K562 (cell line): ENCODE measurements around the gene PEF1. TPM values are rescaled to one million over a fixed set of nuclear protein-coding genes. Genes with fewer than 3 reads are reported as not detected.

ENCODE experiments used
- ATAC-seq: fragments of 200-7000 bp; cut with Tn5 transposase; 3 replicates; pipeline ENCODE4 v1.9.1; 2020; ENCODE audit warnings: moderate library complexity
- BruUV-seq: library from RNA; stranded (reverse); fragments of 400-500 nt; replicated peaks from 2 replicates; lab custom pipeline; 2021; lab: Mats Ljungman, UMichigan
- CTCF ChIA-PET: fragments of 300-600 bp; formaldehyde crosslinking; extraction: SDS; loops from one replicate; lab custom pipeline; 2021; ENCODE audit warnings: low intra/inter-chr PET ratio; lab: Yijun Ruan, JAX
- POLR2A ChIA-PET: fragments of 300-600, 350-650 bp; sonication (Branson Sonifier 250); formaldehyde crosslinking; extraction: SDS; loops from one replicate; lab custom pipeline; 2021; ENCODE audit warnings: antibody characterized with exemption, inconsistent platforms; lab: Yijun Ruan, JAX
- DNase-seq, 4 experiments: peaks; one replicate each; pipeline versions ENCODE4 v3.0.0 to v3.0.0-alpha.2; 2011 to 2018; ENCODE audit warnings: low spot score in 3 of 4, mixed read lengths in 3 of 4; ENCODE audit errors: extremely low read depth in 1 of 4
- FAIRE-seq: peaks from 2 replicates; lab custom pipeline; 2011; peaks lifted over from hg19 to GRCh38; lab: Jason Lieb, UNC
- H2AFZ ChIP-seq: 2 replicates; pipeline ENCODE4 v1.6.0; 2011; ENCODE audit warnings: low read depth, low read length, control low read depth, inconsistent platforms
- H3K27ac ChIP-seq: fragments of 200-600 bp; 3 replicates; pipeline ENCODE4 v1.8.0; 2011; ENCODE audit warnings: low read depth, mild to moderate bottlenecking, control low read depth, inconsistent platforms, low read length, moderate library complexity, mixed read lengths; ENCODE audit errors: extremely low read depth
- H3K27me3 ChIP-seq, 2 experiments: fragments of 300-600 bp in 1 of 2; 2 replicates in 1 of 2; 3 replicates in 1 of 2; pipeline versions ENCODE4 v1.6.0 to v1.8.0; 2011; ENCODE audit warnings: inconsistent platforms in 2 of 2, low read length in 2 of 2, mild to moderate bottlenecking in 1 of 2, mixed read lengths in 1 of 2, moderate library complexity in 1 of 2; ENCODE audit not compliant: control insufficient read depth in 2 of 2, insufficient read depth in 2 of 2
- H3K36me3 ChIP-seq: fragments of 300-600 bp; 3 replicates; pipeline ENCODE4 v1.8.0; 2011; ENCODE audit warnings: mild to moderate bottlenecking, low read length, inconsistent platforms; ENCODE audit not compliant: control insufficient read depth, insufficient read depth
- H3K4me1 ChIP-seq, 2 experiments: fragments of 200-600 bp in 1 of 2; replicated peaks in 1 of 2; 2 replicates in 1 of 2; 3 replicates in 1 of 2; pipeline versions ENCODE4 v1.5.1 to v1.8.0; 2011; ENCODE audit warnings: inconsistent platforms in 2 of 2, low read length in 2 of 2, mild to moderate bottlenecking in 1 of 2, mixed read lengths in 1 of 2, moderate library complexity in 1 of 2; ENCODE audit not compliant: control insufficient read depth in 2 of 2, insufficient read depth in 2 of 2
- H3K4me2 ChIP-seq: 2 replicates; pipeline ENCODE4 v1.6.1; 2011; ENCODE audit warnings: low read length, control low read depth, inconsistent platforms, mixed read lengths; ENCODE audit not compliant: insufficient read depth
- H3K4me3 ChIP-seq: fragments of 200-600 bp; sonication (generic), shearing (Covaris generic); 2 replicates; pipeline ENCODE4 v1.5.1; 2016; ENCODE audit warnings: control low read depth, inconsistent platforms
- H3K79me2 ChIP-seq: fragments of 200-600 bp; 3 replicates; pipeline ENCODE4 v1.8.0; 2011; ENCODE audit warnings: low read length, inconsistent platforms; ENCODE audit not compliant: control insufficient read depth, insufficient read depth
- H3K9ac ChIP-seq, 2 experiments: 2 replicates each; pipeline versions ENCODE4 v1.6.0 to v1.6.1; 2011; ENCODE audit warnings: low read depth in 2 of 2, low read length in 2 of 2, control low read depth in 1 of 2, inconsistent platforms in 1 of 2, mild to moderate bottlenecking in 1 of 2, mixed read lengths in 1 of 2; ENCODE audit not compliant: insufficient read depth in 1 of 2
- H3K9me1 ChIP-seq: one replicate; pipeline ENCODE4 v1.6.0; 2011; ENCODE audit warnings: inconsistent platforms, mild to moderate bottlenecking, low read length, moderate library complexity; ENCODE audit not compliant: control insufficient read depth, insufficient read depth
- H3K9me3 ChIP-seq: replicated peaks from 2 replicates; pipeline ENCODE4 v1.5.1; 2011; ENCODE audit warnings: low read depth, low read length, inconsistent platforms; ENCODE audit not compliant: control insufficient read depth, insufficient read depth
- H4K20me1 ChIP-seq: replicated peaks from 2 replicates; pipeline ENCODE4 v1.6.1; 2011; ENCODE audit warnings: low read length, inconsistent platforms, mixed read lengths; ENCODE audit not compliant: control insufficient read depth, insufficient read depth
- POLR3A ChIP-seq: IDR thresholded peaks from 2 replicates; pipeline ENCODE4 v1.6.1; 2011; ENCODE audit warnings: borderline replicate concordance, mild to moderate bottlenecking, moderate library complexity; ENCODE audit not compliant: insufficient read length, insufficient read depth; ENCODE audit errors: extremely low read depth
- ZNF253 ChIP-seq: fragments of 250-450 bp; sonication (Bioruptor Pico); conservative IDR thresholded peaks from 2 replicates; pipeline ENCODE4 v1.6.1; 2021; ENCODE audit warnings: mild to moderate bottlenecking
- WGBS: fragments of 100-300 bp; shearing (Covaris generic); methylation state at CpG from one replicate; pipeline ENCODE4 v1.1.6; 2016; ENCODE audit warnings: low coverage, mixed read lengths; ENCODE audit not compliant: insufficient coverage; ENCODE audit errors: missing lambda C conversion rate; 5-methylcytosine and 5-hydroxymethylcytosine counted together
- in situ Hi-C: fragments of 300-500 bp; cut with MboI; formaldehyde crosslinking; loops from 4 replicates; pipeline ENCODE4 v1.15.0; 2018; ENCODE audit warnings: inconsistent platforms, mixed read lengths
- intact Hi-C: fragments of 100-400 bp; cut with micrococcal nuclease; formaldehyde crosslinking; loops from 2 replicates; pipeline ENCODE4 v1.14.2; 2022
- polyA plus RNA-seq, 8 experiments: library from polyadenylated mRNA; depleted of rRNA in 4 of 8; stranded (reverse) in 5 of 8; unstranded in 3 of 8; fragments of >200 nt; fragmentation: Nextera tagmentation in 2 of 8; fragmentation: Illumina TruSeq in 1 of 8; extraction: Ambion mirVana in 2 of 8; extraction: Trizol in 1 of 8; gene quantifications; 2 replicates each; pipeline versions ENCODE4 v1.2.1 to v1.2.3, GENCODE V29; 2011 to 2014; ENCODE audit warnings: inconsistent platforms in 1 of 8, missing spikeins in 1 of 8
- total RNA-seq, 7 experiments: library from RNA; depleted of rRNA in 6 of 7; stranded (reverse); fragments of >200 nt in 6 of 7; fragmentation: Illumina TruSeq in 2 of 7; extraction: Trizol in 2 of 7; gene quantifications; 2 replicates each; pipeline versions ENCODE4 v1.2.1 to v1.2.3, GENCODE V29; 2011 to 2021; ENCODE audit warnings: low replicate concordance in 1 of 7
- TF ChIP-seq, protein P1 (sequence below): sonication (generic); formaldehyde crosslinking; IDR thresholded peaks from 2 replicates; pipeline ENCODE4 v1.5.0; 2020; ENCODE audit warnings: missing genetic modification reagents
- TF ChIP-seq, protein P2 (sequence below): sonication (generic); formaldehyde crosslinking; IDR thresholded peaks from 2 replicates; pipeline ENCODE4 v1.9.0; 2022; ENCODE audit warnings: mild to moderate bottlenecking, missing genetic modification reagents

The PEF1 gene
- total and polyA plus RNA-seq, 9 of the 15 experiments (the other 6 are each of a cell fraction or from before 2014, with no cell fraction given): 26.3 to 95.5 (median 61.9) TPM

DNA sequence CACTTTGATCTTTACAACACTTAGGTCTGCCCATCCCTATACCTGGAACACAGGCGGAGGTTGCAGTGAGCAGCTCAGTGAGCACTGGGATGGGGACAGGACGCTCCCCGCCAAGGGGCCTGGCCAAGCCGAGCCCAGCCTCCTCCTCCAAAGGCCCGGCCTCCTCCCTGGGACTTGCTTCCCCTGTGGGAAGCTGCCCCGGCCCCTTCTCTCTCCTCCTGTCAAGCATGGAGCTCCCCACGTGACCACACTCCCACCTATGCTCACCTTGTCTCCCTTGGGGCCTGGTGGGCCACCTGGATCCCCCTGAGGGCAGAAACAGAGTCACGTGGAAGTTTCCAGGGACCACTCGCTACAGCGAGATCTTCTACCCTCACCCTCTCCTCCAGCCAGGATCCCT lies 46.2 kb upstream of the PEF1 start:
- Histone ChIP-seq H3K27ac (no peak overlapping the region), H3K9me3 (no peaks in the 10 kb centered on the region), H3K9me1 (no peaks in the 10 kb centered on the region), H3K27me3 (peaks cover 16 to 53% of the 10 kb centered on the region in 2 experiments; a peak in 4 of 5 replicates), H2AFZ (no peak overlapping the region), H3K36me3 (no peaks in the 10 kb centered on the region), H3K4me3 (no peak overlapping the region), H3K9ac (no peak overlapping the region), H3K4me2 (no peak overlapping the region), H4K20me1 (peaks cover 47% of the 10 kb centered on the region; the same call in 1 of the 2 replicates), H3K79me2 (no peaks in the 10 kb centered on the region)
- intact Hi-C loops: no loop called here
- FAIRE-seq: no peak
- POLR2A ChIA-PET: interaction anchor here (0.6 to 0.9 kb wide), 3 partner anchors 11 to 53 kb away, joined by 4 to 5 read pairs (median 4); no protein-coding TSS in a partner anchor
- WGBS: 3% methylated on average over 10 of the region's 10 CpGs
- no peak for TF ChIP-seq POLR3A
- TF ChIP-seq, protein P1, sequence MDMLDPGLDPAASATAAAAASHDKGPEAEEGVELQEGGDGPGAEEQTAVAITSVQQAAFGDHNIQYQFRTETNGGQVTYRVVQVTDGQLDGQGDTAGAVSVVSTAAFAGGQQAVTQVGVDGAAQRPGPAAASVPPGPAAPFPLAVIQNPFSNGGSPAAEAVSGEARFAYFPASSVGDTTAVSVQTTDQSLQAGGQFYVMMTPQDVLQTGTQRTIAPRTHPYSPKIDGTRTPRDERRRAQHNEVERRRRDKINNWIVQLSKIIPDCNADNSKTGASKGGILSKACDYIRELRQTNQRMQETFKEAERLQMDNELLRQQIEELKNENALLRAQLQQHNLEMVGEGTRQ (CRISPR knock-in tag): peak; percentile 56
- no peak for TF ChIP-seq ZNF253 (CRISPR knock-in tag)
- TF ChIP-seq, protein P2, sequence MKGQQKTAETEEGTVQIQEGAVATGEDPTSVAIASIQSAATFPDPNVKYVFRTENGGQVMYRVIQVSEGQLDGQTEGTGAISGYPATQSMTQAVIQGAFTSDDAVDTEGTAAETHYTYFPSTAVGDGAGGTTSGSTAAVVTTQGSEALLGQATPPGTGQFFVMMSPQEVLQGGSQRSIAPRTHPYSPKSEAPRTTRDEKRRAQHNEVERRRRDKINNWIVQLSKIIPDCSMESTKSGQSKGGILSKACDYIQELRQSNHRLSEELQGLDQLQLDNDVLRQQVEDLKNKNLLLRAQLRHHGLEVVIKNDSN (CRISPR knock-in tag): peak; percentile 67
- TF ChIP-seq, all 486 proteins: peak for 2
- H3K4me1 ChIP-seq: peaks cover 0 to 6% of the 10 kb centered on the region in 2 experiments; a peak in 1 of 5 replicates
- in situ Hi-C loops: no loop called here
- ATAC-seq: peak; percentile 25; the same call in 1 of the 3 replicates
- CTCF ChIA-PET: interaction anchor here (0.5 kb wide), 1 partner anchor 47 kb away, joined by 3 read pairs; no protein-coding TSS in a partner anchor
- no peak for DNase-seq
- no TSS peak for BruUV-seq
